ENCODE data around the gene CCSER1. TPM values are rescaled to one million over a fixed set of nuclear protein-coding genes. Genes with fewer than 3 reads are reported as not detected.
A peak's percentile ranks its signal among the peaks of the same experiment; 100 is the strongest.
"Not testable (repeated sequence)": the region's sequence is repeated elsewhere in the genome, so short reads cannot be mapped to it uniquely, and the experiment has no call there.

Gene CCSER1
- total RNA-seq, 8 experiments from 2014 or later: 6.9 to 59.5 (median 25.8) TPM

DNA sequence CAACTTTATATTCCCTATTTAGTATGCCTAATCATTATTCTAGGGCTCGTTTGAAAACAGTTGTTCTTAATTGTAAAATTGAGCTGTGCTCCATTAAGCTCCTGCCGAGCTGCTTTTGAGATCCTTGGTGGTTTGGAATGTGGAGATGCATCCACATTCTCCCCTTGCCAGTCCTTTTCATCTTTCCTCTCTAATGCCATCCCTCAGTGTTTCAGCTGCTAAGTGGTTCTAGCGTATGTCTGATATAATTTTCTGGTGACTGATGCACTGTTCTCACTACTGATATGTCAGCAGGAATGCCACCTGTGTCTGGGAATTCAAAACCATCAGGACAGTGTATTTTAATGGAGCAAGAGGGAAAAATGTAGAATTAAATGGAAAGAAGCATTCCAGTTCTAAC is 1085.0 kb downstream of the CCSER1 start:
- ATAC-seq (replicated peaks in 6 of 8): no peak
- no peak overlapping the region for H3K27ac ChIP-seq
- 8 to 100% (median 50%) methylated on average over 1 to 3 of the region's 3 CpGs; no CpG with 5 or more reads in 3 of the 10 experiments for WGBS, 10 experiments
- in situ Hi-C loops (cut with MboI; ENCODE audit: low pct_unique_long_range_greater_than_20kb in 2 of 9, low sequenced_read_pairs in 9 of 9, unreplicated experiment in 9 of 9): no loop called here
- no peaks in the 10 kb centered on the region for H3K4me1 ChIP-seq (replicated peaks in 1 of 2)
- H3K4me3 ChIP-seq: no peak overlapping the region

GRCh38 chr4:91217831-91218403 is 1090.7 kb downstream of the CCSER1 start:
- H3K27ac ChIP-seq; in situ Hi-C loops (cut with MboI; ENCODE audit: low pct_unique_long_range_greater_than_20kb in 2 of 9, low sequenced_read_pairs in 9 of 9, unreplicated experiment in 9 of 9); H3K4me1 ChIP-seq (replicated peaks in 1 of 2); H3K4me3 ChIP-seq; ATAC-seq (replicated peaks in 6 of 8): not testable (repeated sequence)
- WGBS, 10 experiments: no CpG with 5 or more reads among the region's 26 CpGs

DNA sequence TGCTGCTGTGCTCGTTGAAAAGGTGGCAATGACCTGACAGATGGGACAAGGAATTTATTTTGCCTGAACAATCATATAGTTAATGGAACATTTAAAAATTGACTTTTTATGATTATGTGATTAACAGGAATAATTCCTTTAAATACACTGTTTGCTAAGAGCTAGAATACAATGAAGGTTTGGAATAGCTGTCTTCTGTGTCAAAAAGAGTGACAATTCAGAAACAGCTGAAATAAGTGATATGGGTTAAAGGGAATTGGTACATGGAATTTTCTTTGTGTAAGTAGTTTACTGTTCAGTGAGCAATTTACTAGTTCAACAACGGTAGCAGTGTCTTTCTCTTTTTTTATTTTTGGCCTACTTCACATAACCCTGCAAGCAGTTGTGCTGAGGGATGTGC is 1093.1 kb downstream of the CCSER1 start:
- ATAC-seq (replicated peaks in 6 of 8): no peak
- Histone ChIP-seq H3K4me1 (replicated peaks in 1 of 2) (no peaks in the 10 kb centered on the region), H3K27ac (no peak overlapping the region), H3K4me3 (no peak overlapping the region)
- 9 to 81% (median 38%) methylated on average over 1 to 2 of the region's 2 CpGs for WGBS, 10 experiments
- in situ Hi-C loops (cut with MboI; ENCODE audit: low pct_unique_long_range_greater_than_20kb in 2 of 9, low sequenced_read_pairs in 9 of 9, unreplicated experiment in 9 of 9): no loop called here

DNA sequence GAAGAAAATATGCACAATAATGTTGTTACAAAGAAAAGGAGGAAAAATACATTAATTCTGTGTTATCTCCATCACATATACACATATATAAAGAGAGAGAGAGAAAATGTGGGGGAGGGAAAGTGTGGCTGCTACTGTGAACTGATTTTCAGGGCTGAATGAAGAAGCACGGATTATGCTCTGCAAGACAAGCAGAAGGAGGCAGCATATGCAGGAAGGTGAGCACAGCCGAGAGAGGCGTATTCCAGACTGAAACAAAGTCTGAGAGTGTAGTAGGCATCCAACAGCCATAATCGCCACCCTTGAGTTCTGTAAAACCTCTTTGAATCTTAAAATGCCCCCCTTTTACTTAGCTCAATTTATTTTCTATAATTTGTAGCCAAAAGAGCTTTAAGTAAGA is 1094.8 kb downstream of the CCSER1 start:
- Histone ChIP-seq H3K27ac (no peak overlapping the region), H3K4me1 (replicated peaks in 1 of 2) (no peaks in the 10 kb centered on the region), H3K4me3 (no peak overlapping the region)
- ATAC-seq (replicated peaks in 6 of 8): no peak
- in situ Hi-C loops (cut with MboI; ENCODE audit: low pct_unique_long_range_greater_than_20kb in 2 of 9, low sequenced_read_pairs in 9 of 9, unreplicated experiment in 9 of 9): no loop called here
- 0 to 100% (median 80%) methylated on average over 1 to 4 of the region's 4 CpGs for WGBS, 10 experiments

- Histone ChIP-seq H3K4me3 (no peak overlapping the region), H3K27ac (no peak overlapping the region), H3K4me1 (replicated peaks in 1 of 2) (no peaks in the 10 kb centered on the region)
- 0 to 100% (median 80%) methylated on average over 1 of the region's 1 CpG; no CpG with 5 or more reads in 3 of the 10 experiments for WGBS, 10 experiments
- in situ Hi-C loops (cut with MboI; ENCODE audit: low pct_unique_long_range_greater_than_20kb in 2 of 9, low sequenced_read_pairs in 9 of 9, unreplicated experiment in 9 of 9): no loop called here
- ATAC-seq (replicated peaks in 6 of 8): no peak
Measured at GRCh38 chr4:91226867-91227266, 1099.7 kb downstream of the CCSER1 start.

DNA sequence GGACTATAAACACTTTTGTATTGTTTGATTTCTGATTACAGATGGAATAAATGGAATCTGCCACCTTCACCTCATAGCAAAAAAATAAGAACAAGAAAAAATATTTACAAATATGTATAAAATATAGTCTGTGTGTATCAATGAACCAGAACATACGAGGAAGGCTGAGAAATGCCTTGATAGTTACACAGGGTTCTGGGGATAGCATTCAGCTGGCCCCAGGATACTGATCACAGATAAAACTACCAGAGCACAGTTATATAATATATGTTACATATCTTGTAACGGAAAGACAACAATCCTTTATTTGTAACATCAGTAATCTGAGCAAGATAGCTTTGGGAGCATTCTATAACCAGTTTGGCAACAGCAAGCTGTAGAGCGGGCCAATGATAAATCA is 1101.5 kb downstream of the CCSER1 start:
- in situ Hi-C loops (cut with MboI; ENCODE audit: low pct_unique_long_range_greater_than_20kb in 2 of 9, low sequenced_read_pairs in 9 of 9, unreplicated experiment in 9 of 9): no loop called here
- H3K4me3 ChIP-seq: no peak overlapping the region
- WGBS, 10 experiments: 0 to 100% (median 89%) methylated on average over 1 to 3 of the region's 3 CpGs; no CpG with 5 or more reads in 1 of the 10 experiments
- H3K4me1 ChIP-seq (replicated peaks in 1 of 2): no peaks in the 10 kb centered on the region
- ATAC-seq (replicated peaks in 6 of 8): no peak
- H3K27ac ChIP-seq: no peak overlapping the region

DNA sequence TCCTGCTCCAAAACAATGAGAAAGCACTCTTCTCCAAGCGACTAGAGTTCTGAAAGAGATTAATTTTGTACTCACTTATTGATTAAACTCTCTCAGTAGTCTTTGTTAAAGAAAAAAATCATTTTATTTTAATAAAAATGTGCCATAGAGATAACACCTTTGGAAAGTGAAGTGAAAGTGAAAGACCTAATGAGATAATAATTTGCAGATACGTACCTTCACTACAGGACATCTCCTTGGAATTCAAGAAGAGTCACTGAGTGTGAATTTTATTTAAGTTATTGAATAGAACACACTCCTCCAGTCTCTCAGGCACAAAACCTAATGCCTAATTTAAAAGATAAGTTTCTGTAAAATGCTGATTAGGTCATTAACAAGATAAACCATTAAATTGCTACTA is 1106.0 kb downstream of the CCSER1 start:
- no peak for ATAC-seq (replicated peaks in 6 of 8)
- Histone ChIP-seq H3K27ac (no peak overlapping the region), H3K4me3 (no peak overlapping the region), H3K4me1 (replicated peaks in 1 of 2) (no peaks in the 10 kb centered on the region)
- WGBS, 10 experiments: 7 to 81% (median 62%) methylated on average over 1 to 2 of the region's 2 CpGs
- in situ Hi-C loops (cut with MboI; ENCODE audit: low pct_unique_long_range_greater_than_20kb in 2 of 9, low sequenced_read_pairs in 9 of 9, unreplicated experiment in 9 of 9): no loop called here

DNA sequence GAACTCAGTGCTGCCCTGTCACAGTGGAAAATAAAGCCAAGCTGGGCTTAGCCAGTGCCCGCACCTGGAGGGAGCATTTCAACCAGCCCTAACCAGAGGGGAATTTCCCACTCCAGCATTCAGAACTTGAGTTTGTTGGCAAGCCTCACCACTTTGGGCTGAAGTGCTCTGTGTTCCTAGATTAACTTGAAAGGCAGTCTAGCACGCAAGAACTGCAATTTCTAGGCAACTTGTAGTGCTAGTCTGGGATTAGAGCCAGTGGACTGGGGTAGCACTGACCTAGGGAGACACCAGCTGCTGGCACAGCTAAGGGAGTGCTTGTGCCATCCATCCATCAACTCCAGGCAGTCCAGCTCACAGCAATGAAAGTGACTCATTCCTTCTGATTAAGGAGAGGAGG is 1115.9 kb downstream of the CCSER1 start:
- H3K4me3 ChIP-seq: no peak overlapping the region
- in situ Hi-C loops (cut with MboI; ENCODE audit: low pct_unique_long_range_greater_than_20kb in 2 of 9, low sequenced_read_pairs in 9 of 9, unreplicated experiment in 9 of 9): no loop called here
- ATAC-seq (replicated peaks in 6 of 8): peak in 1 of 8 experiments; percentile 60
- 0 to 100% (median 100%) methylated on average over 1 to 2 of the region's 2 CpGs; no CpG with 5 or more reads in 6 of the 10 experiments for WGBS, 10 experiments
- no peak overlapping the region for H3K27ac ChIP-seq
- H3K4me1 ChIP-seq (replicated peaks in 1 of 2): no peaks in the 10 kb centered on the region

DNA sequence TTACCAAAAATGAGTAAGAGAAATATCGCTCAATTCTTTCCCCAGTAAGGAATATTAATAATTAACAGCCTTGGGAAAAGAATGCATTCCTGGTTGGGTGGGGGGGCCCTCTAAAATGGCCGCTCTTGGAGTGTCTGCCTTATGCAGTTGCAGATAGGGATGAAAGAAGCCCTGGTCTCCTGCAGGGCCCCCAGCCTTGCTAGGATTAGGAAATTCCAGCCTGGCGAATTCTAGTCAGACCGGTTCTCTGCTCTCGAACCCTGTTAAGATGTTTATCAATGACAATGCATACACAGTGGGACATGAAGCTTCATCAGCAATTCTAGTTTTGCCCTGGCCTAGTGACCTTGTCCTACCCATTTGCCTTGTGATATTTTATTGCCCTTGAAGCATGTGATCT is 1128.8 kb downstream of the CCSER1 start:
- H3K27ac ChIP-seq: no peak overlapping the region
- 0 to 100% (median 70%) methylated on average over 1 to 5 of the region's 5 CpGs; no CpG with 5 or more reads in 2 of the 10 experiments for WGBS, 10 experiments
- in situ Hi-C loops (cut with MboI; ENCODE audit: low pct_unique_long_range_greater_than_20kb in 2 of 9, low sequenced_read_pairs in 9 of 9, unreplicated experiment in 9 of 9): no loop called here
- no peak overlapping the region for H3K4me3 ChIP-seq
- ATAC-seq (replicated peaks in 6 of 8): no peak
- no peaks in the 10 kb centered on the region for H3K4me1 ChIP-seq (replicated peaks in 1 of 2)

GRCh38 chr4:91256751-91257150 is 1129.6 kb downstream of the CCSER1 start:
- in situ Hi-C loops (cut with MboI; ENCODE audit: low pct_unique_long_range_greater_than_20kb in 2 of 9, low sequenced_read_pairs in 9 of 9, unreplicated experiment in 9 of 9): no loop called here
- H3K27ac ChIP-seq: no peak overlapping the region
- no peak overlapping the region for H3K4me3 ChIP-seq
- no peak for ATAC-seq (replicated peaks in 6 of 8)
- no peaks in the 10 kb centered on the region for H3K4me1 ChIP-seq (replicated peaks in 1 of 2)
- WGBS, 10 experiments: 0 to 100% (median 83%) methylated on average over 1 of the region's 1 CpG

- Histone ChIP-seq H3K4me3 (no peak overlapping the region), H3K4me1 (replicated peaks in 1 of 2) (no peaks in the 10 kb centered on the region), H3K27ac (no peak overlapping the region)
- in situ Hi-C loops (cut with MboI; ENCODE audit: low pct_unique_long_range_greater_than_20kb in 2 of 9, low sequenced_read_pairs in 9 of 9, unreplicated experiment in 9 of 9): no loop called here
- ATAC-seq (replicated peaks in 6 of 8): no peak
- 0 to 100% (median 90%) methylated on average over 2 of the region's 2 CpGs; no CpG with 5 or more reads in 1 of the 10 experiments for WGBS, 10 experiments
Measured at GRCh38 chr4:91257721-91258120, 1130.5 kb downstream of the CCSER1 start.

GRCh38 chr4:91258326-91258725 is 1131.1 kb downstream of the CCSER1 start:
- no peak for ATAC-seq (replicated peaks in 6 of 8)
- Histone ChIP-seq H3K4me3 (no peak overlapping the region), H3K4me1 (replicated peaks in 1 of 2) (no peaks in the 10 kb centered on the region), H3K27ac (no peak overlapping the region)
- in situ Hi-C loops (cut with MboI; ENCODE audit: low pct_unique_long_range_greater_than_20kb in 2 of 9, low sequenced_read_pairs in 9 of 9, unreplicated experiment in 9 of 9): no loop called here

GRCh38 chr4:91267543-91267942 is 1140.3 kb downstream of the CCSER1 start:
- Histone ChIP-seq H3K4me1 (replicated peaks in 1 of 2) (no peaks in the 10 kb centered on the region), H3K4me3 (no peak overlapping the region), H3K27ac (no peak overlapping the region)
- in situ Hi-C loops (cut with MboI; ENCODE audit: low pct_unique_long_range_greater_than_20kb in 2 of 9, low sequenced_read_pairs in 9 of 9, unreplicated experiment in 9 of 9): no loop called here
- no peak for ATAC-seq (replicated peaks in 6 of 8)

GRCh38 chr4:91268481-91268880 is 1141.3 kb downstream of the CCSER1 start:
- H3K4me3 ChIP-seq; H3K4me1 ChIP-seq (replicated peaks in 1 of 2); in situ Hi-C loops (cut with MboI; ENCODE audit: low pct_unique_long_range_greater_than_20kb in 2 of 9, low sequenced_read_pairs in 9 of 9, unreplicated experiment in 9 of 9); ATAC-seq (replicated peaks in 6 of 8); H3K27ac ChIP-seq: not testable (repeated sequence)
- 20 to 100% (median 69%) methylated on average over 1 to 3 of the region's 4 CpGs; no CpG with 5 or more reads in 4 of the 10 experiments for WGBS, 10 experiments
